ENCODE data around the gene NOCT. TPM values are rescaled to one million over a fixed set of nuclear protein-coding genes. Genes with fewer than 3 reads are reported as not detected.

NOCT gene
- total and polyA plus RNA-seq, 2 of the 8 experiments (the other 6 are each of a cell fraction or from before 2014, with no cell fraction given), result 10.4 to 45.5 TPM

DNA sequence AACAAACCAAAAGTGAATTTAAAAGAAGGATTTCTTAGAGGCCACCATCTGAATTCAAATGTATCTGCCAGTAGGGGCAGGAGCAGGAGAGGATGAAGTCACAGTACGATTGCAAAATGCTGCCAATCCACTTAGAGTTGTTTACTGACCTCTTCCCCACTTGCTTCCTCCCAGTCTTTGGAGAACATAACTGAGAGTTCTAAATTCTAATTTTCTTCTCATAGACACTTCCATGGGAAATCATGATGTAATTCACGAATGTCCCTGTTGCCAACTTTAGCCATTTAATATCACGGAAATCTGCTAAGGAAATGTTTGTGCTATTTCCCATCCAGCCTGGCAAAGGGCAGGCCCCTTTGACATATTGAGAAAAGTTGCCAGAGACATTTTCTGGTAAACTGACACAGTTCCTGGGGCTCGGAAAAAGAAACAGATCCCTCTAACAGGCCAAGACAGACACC, 33.6 kb upstream of the NOCT start (continued):
- TF ChIP-seq RNF2 (IDR thresholded peaks at IDR 0.05; ENCODE audit: borderline replicate concordance, low read depth, low read length, missing control alignments, poor library complexity, severe bottlenecking) (no peak), CREB1 (IDR thresholded peaks at IDR 0.05) (no peak), CHD1 (IDR thresholded peaks at IDR 0.05; ENCODE audit: low read depth, low read length) (no peak), NRF1 (IDR thresholded peaks at IDR 0.05; ENCODE audit: low read depth, low read length) (no peak), JUND (IDR thresholded peaks at IDR 0.05; ENCODE audit: low read length) (no peak)

Data from H1 (cell line).